Uterus (tissue), 2 donors: Measurements from ENCODE around the gene NUP210.

ENCODE experiments used
- CTCF ChIP-seq, 4 experiments: fragments of 200-600 bp in 2 of 4; fragments of 450-650 bp in 2 of 4; sonication (generic) in 2 of 4; IDR thresholded peaks; one replicate each; pipeline ENCODE4 v1.5.1; 2016 to 2019; ENCODE audit warnings: antibody characterized with exemption in 4 of 4, mild to moderate bottlenecking in 2 of 4, moderate library complexity in 1 of 4
- POLR2A ChIP-seq, 2 donors: fragments of 450-650 bp; IDR thresholded peaks; one replicate each; pipeline ENCODE4 v1.6.1; 2016; ENCODE audit warnings: antibody characterized with exemption in 2 of 2, mild to moderate bottlenecking in 1 of 2, moderate library complexity in 1 of 2

GRCh38 chr3:13353936-13354542, 66.1 kb downstream of the NUP210 start:
- TF ChIP-seq CTCF (IDR thresholded peaks at IDR 0.05) = no peak
- TF ChIP-seq POLR2A (IDR thresholded peaks at IDR 0.05) = no peak
